ENCODE measurements around the gene CLDND1.

GRCh38 chr3:98528474-98529346 lies 6.0 kb upstream of the CLDND1 start:
- TF ChIP-seq POLR2AphosphoS5 (IDR thresholded peaks at IDR 0.05) (no peak), POLR2A (IDR thresholded peaks at IDR 0.05) (no peak)

Measured in upper lobe of left lung (tissue), 4 donors.